GM12878 (cell line): ENCODE results near the gene HORMAD1. TPM values are rescaled to one million over a fixed set of nuclear protein-coding genes. Genes with fewer than 3 reads are reported as not detected.

Source experiments
- ATAC-seq: fragments of 200-7000 bp; cut with Tn5 transposase; 3 replicates; pipeline ENCODE4 v1.9.1; 2020; ENCODE audit warnings: mild to moderate bottlenecking, moderate library complexity
- BruUV-seq: library from RNA; stranded (reverse); fragments of 400-500 nt; replicated peaks from 2 replicates; lab custom pipeline; 2021; lab: Mats Ljungman, UMichigan
- CTCF ChIA-PET: fragments of 300-600 bp; sonication (Branson Sonifier 250); formaldehyde crosslinking; extraction: SDS; loops from one replicate; lab custom pipeline; 2021; ENCODE audit warnings: inconsistent platforms; lab: Yijun Ruan, JAX
- POLR2A ChIA-PET: fragments of 350-600 bp; formaldehyde crosslinking; extraction: SDS; loops from one replicate; lab custom pipeline; 2021; ENCODE audit warnings: inconsistent platforms; lab: Charles Lee
- RAD21 ChIA-PET: fragments of 300-600 bp; sonication (Branson Sonifier 250); formaldehyde crosslinking; loops from one replicate; lab custom pipeline; 2023; ENCODE audit warnings: antibody characterized with exemption; ENCODE audit not compliant: unreplicated experiment; lab: Charles Lee
- SMC1A ChIA-PET: fragments of 300-600 bp; sonication (Branson Sonifier 250); formaldehyde crosslinking; loops from one replicate; lab custom pipeline; 2023; ENCODE audit not compliant: unreplicated experiment, uncharacterized antibody; lab: Charles Lee
- DNase-seq: peaks from one replicate; pipeline ENCODE4 v3.0.0-alpha.2; 2011; ENCODE audit warnings: low read depth, low spot score
- FAIRE-seq: peaks from 3 replicates; lab custom pipeline; 2011; peaks lifted over from hg19 to GRCh38; lab: Jason Lieb, UNC
- H2AFZ ChIP-seq: 2 replicates; pipeline ENCODE4 v1.6.0; 2011; ENCODE audit warnings: low read depth, low read length, control low read depth; ENCODE audit not compliant: control insufficient read depth
- H3K27ac ChIP-seq: 2 replicates; pipeline ENCODE4 v1.5.1; 2011; ENCODE audit warnings: control low read depth; ENCODE audit not compliant: control insufficient read depth, insufficient read depth
- H3K27me3 ChIP-seq, 2 experiments: replicated peaks in 1 of 2; 2 replicates each; pipeline versions ENCODE4 v1.6.0 to v1.6.1; 2011; ENCODE audit warnings: low read length in 1 of 2; ENCODE audit not compliant: control insufficient read depth in 2 of 2, insufficient read depth in 2 of 2
- H3K36me3 ChIP-seq, 2 experiments: 2 replicates each; pipeline ENCODE4 v1.5.1; 2011; ENCODE audit warnings: low read length in 1 of 2; ENCODE audit not compliant: control insufficient read depth in 2 of 2, insufficient read depth in 2 of 2
- H3K4me1 ChIP-seq: 2 replicates; pipeline ENCODE4 v1.6.1; 2011; ENCODE audit warnings: mild to moderate bottlenecking, low read length, moderate library complexity, mixed read lengths; ENCODE audit not compliant: control insufficient read depth, insufficient read depth
- H3K4me2 ChIP-seq: 2 replicates; pipeline ENCODE4 v1.6.0; 2011; ENCODE audit warnings: control low read depth; ENCODE audit not compliant: control insufficient read depth, insufficient read depth
- H3K4me3 ChIP-seq: fragments of 200-600 bp; sonication (generic); 2 replicates; pipeline ENCODE4 v1.5.1; 2016
- H3K79me2 ChIP-seq: 2 replicates; pipeline ENCODE4 v1.6.0; 2011; ENCODE audit warnings: low read length; ENCODE audit not compliant: control insufficient read depth, insufficient read depth
- H3K9ac ChIP-seq: 2 replicates; pipeline ENCODE4 v1.8.0; 2011; ENCODE audit warnings: low read length, control low read depth, mixed read lengths; ENCODE audit not compliant: control insufficient read depth, insufficient read depth
- H3K9me3 ChIP-seq: replicated peaks from 3 replicates; pipeline ENCODE4 v1.5.1; 2011; ENCODE audit warnings: mild to moderate bottlenecking, low read length; ENCODE audit not compliant: control insufficient read depth, insufficient read depth
- H4K20me1 ChIP-seq: 2 replicates; pipeline ENCODE4 v1.6.0; 2011; ENCODE audit not compliant: control insufficient read depth, insufficient read depth
- TCF12 ChIP-seq: IDR thresholded peaks from 2 replicates; pipeline ENCODE4 v1.6.1; 2011; ENCODE audit warnings: low read depth, mild to moderate bottlenecking, low read length
- WGBS: methylation state at CpG from one replicate; pipeline ENCODE4 v1.1.6; 2016; ENCODE audit warnings: low lambda C conversion rate; ENCODE audit not compliant: insufficient replicate concordance, insufficient coverage; ENCODE audit errors: missing lambda C conversion rate; 5-methylcytosine and 5-hydroxymethylcytosine counted together
- in situ Hi-C: fragments of 300-500 bp; cut with MboI; formaldehyde crosslinking; loops from 9 replicates; pipeline ENCODE4 v1.14.3; 2018; ENCODE audit warnings: mixed read lengths
- intact Hi-C: fragments of 100-400 bp; cut with micrococcal nuclease; formaldehyde crosslinking; loops from one replicate; pipeline ENCODE4 v1.14.2; 2022; ENCODE audit not compliant: unreplicated experiment
- polyA plus RNA-seq, 11 experiments: library from polyadenylated mRNA; depleted of rRNA in 4 of 11; unstranded in 6 of 11; stranded (reverse) in 5 of 11; fragments of >200 nt; fragmentation: Nextera tagmentation in 4 of 11; fragmentation: Illumina TruSeq in 1 of 11; extraction: Ambion mirVana in 4 of 11; extraction: Trizol in 1 of 11; gene quantifications; 1 replicate in 1 of 11; 2 replicates in 10 of 11; pipeline versions ENCODE4 v1.2.1 to v1.2.3, GENCODE V29; 2011 to 2016; ENCODE audit warnings: inconsistent platforms in 2 of 11, missing spikeins in 2 of 11, low read depth in 1 of 11
- small RNA-seq: library from RNA; depleted of rRNA; stranded (forward); fragments of <200 nt; gene quantifications from one replicate; pipeline ENCODE3, GENCODE V24; 2014
- total RNA-seq, 4 experiments: library from RNA; depleted of rRNA in 3 of 4; stranded (reverse); fragments of >200 nt in 3 of 4; fragmentation: Illumina TruSeq in 1 of 4; extraction: Trizol in 1 of 4; gene quantifications; 2 replicates each; pipeline versions ENCODE4 v1.2.1 to v1.2.3, GENCODE V29; 2013 to 2021

HORMAD1 gene
- total and polyA plus RNA-seq, 10 of the 15 experiments (the other 5 are each of a cell fraction or from before 2014, with no cell fraction given): 0.08 to 0.22 (median 0.20) TPM; not detected in 6

DNA sequence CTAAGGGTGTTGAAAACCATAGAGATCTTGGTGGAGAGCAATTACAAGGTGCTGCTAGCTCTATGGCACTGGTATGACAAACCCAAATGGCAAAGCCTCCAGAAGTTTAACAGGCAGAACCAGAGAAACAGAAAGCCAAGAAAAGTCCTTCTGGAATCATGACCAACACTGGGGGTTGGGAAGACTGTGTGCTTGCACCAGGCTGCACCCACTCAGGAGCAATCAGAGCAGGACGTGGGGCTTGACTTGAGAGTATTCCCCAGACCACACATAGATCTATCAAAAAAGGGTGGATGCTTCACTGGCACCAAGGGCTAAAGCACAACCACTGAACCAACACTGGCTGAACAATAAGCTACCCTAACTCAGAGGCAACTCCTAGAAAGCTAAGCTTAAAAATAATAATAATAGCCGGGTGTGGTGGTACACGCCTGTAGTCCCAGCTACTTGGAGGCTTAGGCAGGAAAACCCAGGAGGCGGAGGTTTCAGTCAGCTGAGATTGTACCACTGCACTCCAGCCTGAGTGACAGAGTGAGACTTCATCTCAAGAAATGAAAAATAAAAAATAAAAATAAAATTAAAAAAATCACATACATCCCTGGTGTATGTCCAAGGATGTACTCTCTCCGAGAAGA lies 71.1 kb downstream of the HORMAD1 start:
- SMC1A ChIA-PET: interaction anchor here (1.1 to 1.4 kb wide), 2 partner anchors 48 to 89 kb away, joined by 3 to 4 read pairs; no protein-coding TSS in a partner anchor
- intact Hi-C loops: no loop called here
- in situ Hi-C loops: no loop called here

More for the DNA sequence above, 71.1 kb downstream of the HORMAD1 start:
- Histone ChIP-seq H3K4me2 (no peak overlapping the region), H3K4me3 (no peak overlapping the region), H3K27ac (no peak overlapping the region), H3K4me1 (no peaks in the 10 kb centered on the region), H3K9ac (no peak overlapping the region), H3K9me3 (no peaks in the 10 kb centered on the region), H3K79me2 (no peaks in the 10 kb centered on the region), H3K36me3 (peaks cover 1 to 16% of the 10 kb centered on the region in 2 experiments), H3K27me3 (no peaks in the 10 kb centered on the region), H2AFZ (no peak overlapping the region), H4K20me1 (no peaks in the 10 kb centered on the region)
- no peak for ATAC-seq
- FAIRE-seq: no peak
- no peak for DNase-seq
- ChIA-PET POLR2A (no interaction called here), RAD21 (interaction anchor here (0.6 kb wide), 1 partner anchor 344 kb away, joined by 3 read pairs; no protein-coding TSS in a partner anchor), CTCF (interaction anchor here (1.1 to 2.3 kb wide), 3 partner anchors 9 to 89 kb away, joined by 3 to 7 read pairs (median 4); no protein-coding TSS in a partner anchor)
- 78% methylated on average over 5 of the region's 5 CpGs for WGBS
- no peak for TF ChIP-seq TCF12
- no TSS peak for BruUV-seq

Small RNA genes within 50 kb of the gene (small RNA-seq; reads per million reads assigned to genes)
- gene RNU6-1042P: not detected

Other genes with a start within 250 kb of the HORMAD1 start
Only the 7 nearest of the 12 such genes appear.
- 92.5 and 101 TPM in 2 replicates for gene MCL1, start 141.3 kb downstream of the HORMAD1 start, total RNA-seq (2014; rRNA removed)
- 99.4 and 99.6 TPM in 2 replicates for gene MCL1, start 141.3 kb downstream of the HORMAD1 start, total RNA-seq (2014; rRNA removed; fragmentation: Illumina TruSeq; extraction: Trizol)
- gene MCL1, start 141.3 kb downstream of the HORMAD1 start, total RNA-seq (2021): 142 and 148 TPM in 2 replicates
- 102 and 141 TPM in 2 replicates for gene MCL1, start 141.3 kb downstream of the HORMAD1 start, polyA plus RNA-seq (2011; rRNA removed)
- 109 and 133 TPM in 2 replicates for gene MCL1, start 141.3 kb downstream of the HORMAD1 start, polyA plus RNA-seq (2014; fragmentation: Illumina TruSeq; extraction: Trizol)
- gene MCL1, start 141.3 kb downstream of the HORMAD1 start, polyA plus RNA-seq (2014; fragmentation: Nextera tagmentation; extraction: Ambion mirVana): 10 to 100 TPM; 18.1 to 25.5 TPM
- gene MCL1, start 141.3 kb downstream of the HORMAD1 start, polyA plus RNA-seq (2014; rRNA removed): 74.7 and 80.2 TPM in 2 replicates
- gene MCL1, start 141.3 kb downstream of the HORMAD1 start, polyA plus RNA-seq (2016; fragmentation: Nextera tagmentation; extraction: Ambion mirVana): 10 to 100 TPM; 52.6 to 60.3 TPM
- 155 and 157 TPM in 2 replicates for gene ENSA, start 91.3 kb downstream of the HORMAD1 start, total RNA-seq (2014; rRNA removed)
- 201 and 203 TPM in 2 replicates for gene ENSA, start 91.3 kb downstream of the HORMAD1 start, total RNA-seq (2014; rRNA removed; fragmentation: Illumina TruSeq; extraction: Trizol)
- gene ENSA, start 91.3 kb downstream of the HORMAD1 start, total RNA-seq (2021): 235 and 244 TPM in 2 replicates
- 112 and 146 TPM in 2 replicates for gene ENSA, start 91.3 kb downstream of the HORMAD1 start, polyA plus RNA-seq (2011; rRNA removed)
- 605 and 677 TPM in 2 replicates for gene ENSA, start 91.3 kb downstream of the HORMAD1 start, polyA plus RNA-seq (2014; fragmentation: Illumina TruSeq; extraction: Trizol)
- gene ENSA, start 91.3 kb downstream of the HORMAD1 start, polyA plus RNA-seq (2014; fragmentation: Nextera tagmentation; extraction: Ambion mirVana): 10 to 100 TPM; 56.1 to 86.8 TPM
- gene ENSA, start 91.3 kb downstream of the HORMAD1 start, polyA plus RNA-seq (2014; rRNA removed): 205 and 208 TPM in 2 replicates
- gene ENSA, start 91.3 kb downstream of the HORMAD1 start, polyA plus RNA-seq (2016; fragmentation: Nextera tagmentation; extraction: Ambion mirVana): 100 to 1,000 TPM; 124 to 131 TPM
- gene GOLPH3L, start 23.7 kb downstream of the HORMAD1 start, total RNA-seq (2014; rRNA removed): 7.7 and 8.8 TPM in 2 replicates
- 20.0 and 21.0 TPM in 2 replicates for gene GOLPH3L, start 23.7 kb downstream of the HORMAD1 start, total RNA-seq (2014; rRNA removed; fragmentation: Illumina TruSeq; extraction: Trizol)
- 17.2 and 18.3 TPM in 2 replicates for gene GOLPH3L, start 23.7 kb downstream of the HORMAD1 start, total RNA-seq (2021)
- gene GOLPH3L, start 23.7 kb downstream of the HORMAD1 start, polyA plus RNA-seq (2011; rRNA removed): 25.2 and 34.7 TPM in 2 replicates
- 27.2 and 29.7 TPM in 2 replicates for gene GOLPH3L, start 23.7 kb downstream of the HORMAD1 start, polyA plus RNA-seq (2014; fragmentation: Illumina TruSeq; extraction: Trizol)
- gene GOLPH3L, start 23.7 kb downstream of the HORMAD1 start, polyA plus RNA-seq (2014; fragmentation: Nextera tagmentation; extraction: Ambion mirVana): 10 to 100 TPM; 11.8 to 12.1 TPM
- 14.2 and 14.5 TPM in 2 replicates for gene GOLPH3L, start 23.7 kb downstream of the HORMAD1 start, polyA plus RNA-seq (2014; rRNA removed)
- gene GOLPH3L, start 23.7 kb downstream of the HORMAD1 start, polyA plus RNA-seq (2016; fragmentation: Nextera tagmentation; extraction: Ambion mirVana): 10 to 100 TPM; 24.4 to 29.9 TPM
- 32.8 and 52.8 TPM in 2 replicates for gene CTSS, start 44.9 kb upstream of the HORMAD1 start, total RNA-seq (2014; rRNA removed)
- gene CTSS, start 44.9 kb upstream of the HORMAD1 start, total RNA-seq (2014; rRNA removed; fragmentation: Illumina TruSeq; extraction: Trizol): 75.1 and 75.2 TPM in 2 replicates
- gene CTSS, start 44.9 kb upstream of the HORMAD1 start, total RNA-seq (2021): 49.9 and 50.3 TPM in 2 replicates
- 174 and 224 TPM in 2 replicates for gene CTSS, start 44.9 kb upstream of the HORMAD1 start, polyA plus RNA-seq (2011; rRNA removed)
- 57.7 and 77.7 TPM in 2 replicates for gene CTSS, start 44.9 kb upstream of the HORMAD1 start, polyA plus RNA-seq (2014; fragmentation: Illumina TruSeq; extraction: Trizol)
- gene CTSS, start 44.9 kb upstream of the HORMAD1 start, polyA plus RNA-seq (2014; fragmentation: Nextera tagmentation; extraction: Ambion mirVana): 10 to 100 TPM; 68.6 to 84.8 TPM
- gene CTSS, start 44.9 kb upstream of the HORMAD1 start, polyA plus RNA-seq (2014; rRNA removed): 52.6 and 64.0 TPM in 2 replicates
- 10 to 100 TPM; 49.4 to 52.4 TPM for gene CTSS, start 44.9 kb upstream of the HORMAD1 start, polyA plus RNA-seq (2016; fragmentation: Nextera tagmentation; extraction: Ambion mirVana)
- 0.40 and 0.87 TPM in 2 replicates for gene CTSK, start 87.4 kb upstream of the HORMAD1 start, total RNA-seq (2014; rRNA removed)
- gene CTSK, start 87.4 kb upstream of the HORMAD1 start, total RNA-seq (2014; rRNA removed; fragmentation: Illumina TruSeq; extraction: Trizol): 0.76 and 0.88 TPM in 2 replicates
- gene CTSK, start 87.4 kb upstream of the HORMAD1 start, total RNA-seq (2021): 0.77 and 0.90 TPM in 2 replicates
- gene CTSK, start 87.4 kb upstream of the HORMAD1 start, polyA plus RNA-seq (2011; rRNA removed): 1.8 and 2.2 TPM in 2 replicates
- 1.1 TPM in 2 replicates for gene CTSK, start 87.4 kb upstream of the HORMAD1 start, polyA plus RNA-seq (2014; fragmentation: Illumina TruSeq; extraction: Trizol)
- gene CTSK, start 87.4 kb upstream of the HORMAD1 start, polyA plus RNA-seq (2014; fragmentation: Nextera tagmentation; extraction: Ambion mirVana): under 1 TPM; 0.42 to 0.44 TPM
- 1.9 and 3.1 TPM in 2 replicates for gene CTSK, start 87.4 kb upstream of the HORMAD1 start, polyA plus RNA-seq (2014; rRNA removed)
- 1 to 10 TPM in 1 of 2 experiments, under 1 TPM in 1; 0.54 to 1.1 TPM for gene CTSK, start 87.4 kb upstream of the HORMAD1 start, polyA plus RNA-seq (2016; fragmentation: Nextera tagmentation; extraction: Ambion mirVana)
- gene ARNT, start 155.7 kb upstream of the HORMAD1 start, total RNA-seq (2014; rRNA removed): 17.3 and 20.7 TPM in 2 replicates
- gene ARNT, start 155.7 kb upstream of the HORMAD1 start, total RNA-seq (2014; rRNA removed; fragmentation: Illumina TruSeq; extraction: Trizol): 18.5 and 19.2 TPM in 2 replicates
- gene ARNT, start 155.7 kb upstream of the HORMAD1 start, total RNA-seq (2021): 22.3 and 22.9 TPM in 2 replicates
- 25.5 and 26.7 TPM in 2 replicates for gene ARNT, start 155.7 kb upstream of the HORMAD1 start, polyA plus RNA-seq (2011; rRNA removed)
- 24.6 and 27.4 TPM in 2 replicates for gene ARNT, start 155.7 kb upstream of the HORMAD1 start, polyA plus RNA-seq (2014; fragmentation: Illumina TruSeq; extraction: Trizol)
- 1 to 10 TPM; 5.8 to 7.1 TPM for gene ARNT, start 155.7 kb upstream of the HORMAD1 start, polyA plus RNA-seq (2014; fragmentation: Nextera tagmentation; extraction: Ambion mirVana)
- 19.7 and 20.5 TPM in 2 replicates for gene ARNT, start 155.7 kb upstream of the HORMAD1 start, polyA plus RNA-seq (2014; rRNA removed)
- 10 to 100 TPM; 27.6 to 33.9 TPM for gene ARNT, start 155.7 kb upstream of the HORMAD1 start, polyA plus RNA-seq (2016; fragmentation: Nextera tagmentation; extraction: Ambion mirVana)
- not detected in 2 replicates for gene CTXND2, start 166.2 kb upstream of the HORMAD1 start, total RNA-seq (2014; rRNA removed)
- gene CTXND2, start 166.2 kb upstream of the HORMAD1 start, total RNA-seq (2014; rRNA removed; fragmentation: Illumina TruSeq; extraction: Trizol): not detected in 2 replicates
- gene CTXND2, start 166.2 kb upstream of the HORMAD1 start, total RNA-seq (2021): not detected in 2 replicates
- not detected in 2 replicates for gene CTXND2, start 166.2 kb upstream of the HORMAD1 start, polyA plus RNA-seq (2011; rRNA removed)
- gene CTXND2, start 166.2 kb upstream of the HORMAD1 start, polyA plus RNA-seq (2014; fragmentation: Illumina TruSeq; extraction: Trizol): not detected in 2 replicates
- not detected for gene CTXND2, start 166.2 kb upstream of the HORMAD1 start, polyA plus RNA-seq (2014; fragmentation: Nextera tagmentation; extraction: Ambion mirVana)
- gene CTXND2, start 166.2 kb upstream of the HORMAD1 start, polyA plus RNA-seq (2014; rRNA removed): not detected in 2 replicates
- gene CTXND2, start 166.2 kb upstream of the HORMAD1 start, polyA plus RNA-seq (2016; fragmentation: Nextera tagmentation; extraction: Ambion mirVana): not detected